ENCODE data around the gene SLC37A3.

The SLC37A3 gene

GRCh38 chr7:140439359-140439758 is 41.0 kb upstream of the SLC37A3 start:
- no peak for ATAC-seq
- TF ChIP-seq ISL1 (CRISPR knock-in tag; IDR thresholded peaks at IDR 0.05) (no peak), ZNF8 (CRISPR knock-in tag; IDR thresholded peaks at IDR 0.05) (no peak), SNAI2 (CRISPR knock-in tag; IDR thresholded peaks at IDR 0.05) (no peak)

GRCh38 chr7:140435252-140435895 is 37.0 kb upstream of the SLC37A3 start:
- ATAC-seq: no peak; the same call in 2 of the 3 replicates
- TF ChIP-seq ZNF8 (CRISPR knock-in tag; IDR thresholded peaks at IDR 0.05): no peak
- TF ChIP-seq ARNTL (CRISPR knock-in tag; IDR thresholded peaks at IDR 0.05; ENCODE audit: borderline replicate concordance, low read depth): no peak
- TF ChIP-seq TSHZ2 (CRISPR knock-in tag; IDR thresholded peaks at IDR 0.05): no peak
- no peak for TF ChIP-seq OSR1 (CRISPR knock-in tag; IDR thresholded peaks at IDR 0.05)
- no peak for TF ChIP-seq ZC3H10 (CRISPR knock-in tag; IDR thresholded peaks at IDR 0.05)
- TF ChIP-seq CREB5 (CRISPR knock-in tag; IDR thresholded peaks at IDR 0.05; ENCODE audit: low read depth): no peak
- TF ChIP-seq RARB (CRISPR knock-in tag; IDR thresholded peaks at IDR 0.05): no peak
- no peak for TF ChIP-seq CSDC2 (CRISPR knock-in tag; IDR thresholded peaks at IDR 0.05)
- TF ChIP-seq PPARA (CRISPR knock-in tag; IDR thresholded peaks at IDR 0.05; ENCODE audit: borderline replicate concordance): no peak
- no peak for TF ChIP-seq ZFP30 (CRISPR knock-in tag; IDR thresholded peaks at IDR 0.05)
- TF ChIP-seq TCF4 (CRISPR knock-in tag; IDR thresholded peaks at IDR 0.05; ENCODE audit: borderline replicate concordance): no peak
- no peak for TF ChIP-seq ISL1 (CRISPR knock-in tag; IDR thresholded peaks at IDR 0.05)
- TF ChIP-seq ESRRG (CRISPR knock-in tag; IDR thresholded peaks at IDR 0.05): no peak
- TF ChIP-seq ZNF565 (CRISPR knock-in tag; conservative IDR thresholded peaks at IDR 0.05; ENCODE audit: low read depth): no peak

- no peak for ATAC-seq
- TF ChIP-seq CSRNP3 (CRISPR knock-in tag; IDR thresholded peaks at IDR 0.05) (no peak), ZFP30 (CRISPR knock-in tag; IDR thresholded peaks at IDR 0.05) (no peak), ESRRG (CRISPR knock-in tag; IDR thresholded peaks at IDR 0.05) (no peak), ZFP3 (CRISPR knock-in tag; IDR thresholded peaks at IDR 0.05) (no peak), ZC3H10 (CRISPR knock-in tag; IDR thresholded peaks at IDR 0.05) (no peak), CREB5 (CRISPR knock-in tag; IDR thresholded peaks at IDR 0.05; ENCODE audit: low read depth) (no peak), CSDC2 (CRISPR knock-in tag; IDR thresholded peaks at IDR 0.05) (no peak), GLIS3 (CRISPR knock-in tag; IDR thresholded peaks at IDR 0.05) (no peak), PPARA (CRISPR knock-in tag; IDR thresholded peaks at IDR 0.05; ENCODE audit: borderline replicate concordance) (no peak), ISL1 (CRISPR knock-in tag; IDR thresholded peaks at IDR 0.05) (no peak), PATZ1 (CRISPR knock-in tag; IDR thresholded peaks at IDR 0.05; ENCODE audit: borderline replicate concordance) (no peak), OSR1 (CRISPR knock-in tag; IDR thresholded peaks at IDR 0.05) (no peak), SNAI2 (CRISPR knock-in tag; IDR thresholded peaks at IDR 0.05) (no peak), TOX (CRISPR knock-in tag; IDR thresholded peaks at IDR 0.05; ENCODE audit: borderline replicate concordance) (no peak), ZNF8 (CRISPR knock-in tag; IDR thresholded peaks at IDR 0.05) (no peak), RARB (CRISPR knock-in tag; IDR thresholded peaks at IDR 0.05) (no peak), TSHZ2 (CRISPR knock-in tag; IDR thresholded peaks at IDR 0.05) (no peak), ZNF565 (CRISPR knock-in tag; conservative IDR thresholded peaks at IDR 0.05; ENCODE audit: low read depth) (no peak), TCF4 (CRISPR knock-in tag; IDR thresholded peaks at IDR 0.05; ENCODE audit: borderline replicate concordance) (no peak)
These were observed 35.1 kb upstream of the SLC37A3 start for GRCh38 chr7:140433396-140433795.

Measured in SK-N-SH treated with all-trans-retinoic acid at 6 μM for 48 hours (cell line).